ENCODE data around the gene OR4M1. TPM values are rescaled to one million over a fixed set of nuclear protein-coding genes. Genes with fewer than 3 reads are reported as not detected.
"Not testable (repeated sequence)": the region's sequence is repeated elsewhere in the genome, so short reads cannot be mapped to it uniquely, and the experiment has no call there.

The OR4M1 gene
- total RNA-seq, 1 experiment from 2014 or later = not detected

GRCh38 chr14:19801118-19801464 lies 27.8 kb downstream of the OR4M1 start:
- TF ChIP-seq CTCF (conservative IDR thresholded peaks at IDR 0.05; ENCODE audit: low read depth, low read length) (no peak), EZH2 (IDR thresholded peaks at IDR 0.05; ENCODE audit: borderline replicate concordance, low read depth, low read length, poor library complexity, severe bottlenecking) (no peak)
- Histone ChIP-seq H3K27me3 (replicated peaks; ENCODE audit: insufficient read depth, low read depth, low read length, poor library complexity) (no peaks in the 10 kb centered on the region), H3K36me3 (ENCODE audit: insufficient read depth, low read length, poor library complexity, severe bottlenecking) (no peaks in the 10 kb centered on the region), H3K9me3 (ENCODE audit: low read depth, low read length, poor library complexity, severe bottlenecking) (peaks cover 28% of the 10 kb centered on the region), H3K4me3 (ENCODE audit: low read depth, low read length, poor library complexity, severe bottlenecking) (no peak overlapping the region), H3K4me1 (ENCODE audit: insufficient read depth, low read length, poor library complexity, severe bottlenecking) (no peaks in the 10 kb centered on the region), H3K27ac (ENCODE audit: low read depth, low read length, poor library complexity, severe bottlenecking) (no peak overlapping the region)
- BruUV-seq (replicated peaks) = no TSS peak
- DNase-seq (ENCODE audit: low spot score) = no peak
- ChIA-PET CTCF (no interaction called here), POLR2A (ENCODE audit: low non-redundant PET) (no interaction called here)
- intact Hi-C loops (cut with micrococcal nuclease; ENCODE audit: unreplicated experiment) = no loop called here

GRCh38 chr14:19803470-19803869 lies 30.2 kb downstream of the OR4M1 start, which contains the start of gene OR4N2:
OR4N2 (plus strand) TSS chr14:19803770; CDS start chr14:19827449, 23,679 bp downstream.
- peaks cover 28% of the 10 kb centered on the region for H3K9me3 ChIP-seq (ENCODE audit: low read depth, low read length, poor library complexity, severe bottlenecking)
- CTCF ChIA-PET; H3K4me3 ChIP-seq (ENCODE audit: low read depth, low read length, poor library complexity, severe bottlenecking); DNase-seq (ENCODE audit: low spot score); BruUV-seq (replicated peaks); H3K27ac ChIP-seq (ENCODE audit: low read depth, low read length, poor library complexity, severe bottlenecking); intact Hi-C loops (cut with micrococcal nuclease; ENCODE audit: unreplicated experiment); H3K36me3 ChIP-seq (ENCODE audit: insufficient read depth, low read length, poor library complexity, severe bottlenecking); H3K27me3 ChIP-seq (replicated peaks; ENCODE audit: insufficient read depth, low read depth, low read length, poor library complexity); POLR2A ChIA-PET (ENCODE audit: low non-redundant PET); H3K4me1 ChIP-seq (ENCODE audit: insufficient read depth, low read length, poor library complexity, severe bottlenecking): not testable (repeated sequence)

- H3K27me3 ChIP-seq (replicated peaks; ENCODE audit: insufficient read depth, low read depth, low read length, poor library complexity); DNase-seq (ENCODE audit: low spot score); H3K4me1 ChIP-seq (ENCODE audit: insufficient read depth, low read length, poor library complexity, severe bottlenecking); CTCF ChIA-PET; intact Hi-C loops (cut with micrococcal nuclease; ENCODE audit: unreplicated experiment); H3K4me3 ChIP-seq (ENCODE audit: low read depth, low read length, poor library complexity, severe bottlenecking); H3K9me3 ChIP-seq (ENCODE audit: low read depth, low read length, poor library complexity, severe bottlenecking); H3K27ac ChIP-seq (ENCODE audit: low read depth, low read length, poor library complexity, severe bottlenecking); BruUV-seq (replicated peaks); H3K36me3 ChIP-seq (ENCODE audit: insufficient read depth, low read length, poor library complexity, severe bottlenecking); POLR2A ChIA-PET (ENCODE audit: low non-redundant PET): not testable (repeated sequence)
Measured at GRCh38 chr14:19813171-19813920, 40.0 kb downstream of the OR4M1 start.

- H3K27me3 ChIP-seq (replicated peaks; ENCODE audit: insufficient read depth, low read depth, low read length, poor library complexity); POLR2A ChIA-PET (ENCODE audit: low non-redundant PET); H3K4me1 ChIP-seq (ENCODE audit: insufficient read depth, low read length, poor library complexity, severe bottlenecking); H3K27ac ChIP-seq (ENCODE audit: low read depth, low read length, poor library complexity, severe bottlenecking); H3K9me3 ChIP-seq (ENCODE audit: low read depth, low read length, poor library complexity, severe bottlenecking); H3K36me3 ChIP-seq (ENCODE audit: insufficient read depth, low read length, poor library complexity, severe bottlenecking); DNase-seq (ENCODE audit: low spot score); intact Hi-C loops (cut with micrococcal nuclease; ENCODE audit: unreplicated experiment); CTCF ChIA-PET; BruUV-seq (replicated peaks); H3K4me3 ChIP-seq (ENCODE audit: low read depth, low read length, poor library complexity, severe bottlenecking): not testable (repeated sequence)
Measured at GRCh38 chr14:19819879-19820278, 46.6 kb downstream of the OR4M1 start.

- POLR2A ChIA-PET (ENCODE audit: low non-redundant PET); H3K9me3 ChIP-seq (ENCODE audit: low read depth, low read length, poor library complexity, severe bottlenecking); intact Hi-C loops (cut with micrococcal nuclease; ENCODE audit: unreplicated experiment); H3K36me3 ChIP-seq (ENCODE audit: insufficient read depth, low read length, poor library complexity, severe bottlenecking); H3K27ac ChIP-seq (ENCODE audit: low read depth, low read length, poor library complexity, severe bottlenecking); BruUV-seq (replicated peaks); DNase-seq (ENCODE audit: low spot score); CTCF ChIA-PET; H3K4me1 ChIP-seq (ENCODE audit: insufficient read depth, low read length, poor library complexity, severe bottlenecking); H3K4me3 ChIP-seq (ENCODE audit: low read depth, low read length, poor library complexity, severe bottlenecking); H3K27me3 ChIP-seq (replicated peaks; ENCODE audit: insufficient read depth, low read depth, low read length, poor library complexity): not testable (repeated sequence)
Measured at GRCh38 chr14:19821016-19821415, 47.7 kb downstream of the OR4M1 start.
